Omental fat pad (tissue), 4 donors: ENCODE data around the gene NDC1. TPM values are rescaled to one million over a fixed set of nuclear protein-coding genes. Genes with fewer than 3 reads are reported as not detected.

ENCODE experiments used
- ATAC-seq: fragments of 150-250 bp; one replicate; pipeline ENCODE4 v1.9.1; 2016; ENCODE audit warnings: mild to moderate bottlenecking, moderate library complexity; ENCODE audit not compliant: low FRiP score
- DNase-seq: peaks from one replicate; pipeline ENCODE4 v3.0.0-alpha.2; 2019; ENCODE audit warnings: low spot score
- total RNA-seq, 4 donors: library from RNA; depleted of rRNA; stranded (reverse); fragments of >200 nt; gene quantifications; one replicate each; pipeline ENCODE4 v1.1.0, GENCODE V29; 2016
- TF ChIP-seq, protein P1 (sequence below), 3 donors: fragments of 450-650 bp; IDR thresholded peaks; one replicate each; pipeline ENCODE4 v1.5.1; 2016 to 2017; ENCODE audit warnings: antibody characterized with exemption in 3 of 3, mild to moderate bottlenecking in 3 of 3, moderate library complexity in 2 of 3

The NDC1 gene
- total RNA-seq, 4 donors from 2014 or later, result 9.2 to 16.3 (median 11.8) TPM

DNA sequence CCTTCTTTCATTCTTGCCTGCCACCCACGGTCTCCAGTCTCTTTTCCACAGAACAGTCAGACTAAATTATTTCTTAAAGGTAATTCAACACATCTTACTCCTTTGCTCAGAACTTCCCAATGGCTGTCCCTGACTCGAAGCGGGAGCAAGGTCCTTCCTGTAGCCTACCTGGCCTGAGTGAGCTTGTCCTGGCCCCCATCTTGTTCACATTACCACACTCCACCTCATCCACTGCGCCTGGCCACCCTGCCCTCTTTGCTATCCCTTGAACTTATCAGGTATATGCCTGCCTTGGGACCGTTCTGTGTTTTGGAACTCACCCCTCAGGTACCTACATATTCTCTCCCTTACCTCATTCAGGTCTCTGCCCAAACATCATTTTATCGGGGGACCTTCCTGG is 85.8 kb downstream of the NDC1 start:
- DNase-seq (no peak), ATAC-seq (no peak)
- TF ChIP-seq, protein P1, sequence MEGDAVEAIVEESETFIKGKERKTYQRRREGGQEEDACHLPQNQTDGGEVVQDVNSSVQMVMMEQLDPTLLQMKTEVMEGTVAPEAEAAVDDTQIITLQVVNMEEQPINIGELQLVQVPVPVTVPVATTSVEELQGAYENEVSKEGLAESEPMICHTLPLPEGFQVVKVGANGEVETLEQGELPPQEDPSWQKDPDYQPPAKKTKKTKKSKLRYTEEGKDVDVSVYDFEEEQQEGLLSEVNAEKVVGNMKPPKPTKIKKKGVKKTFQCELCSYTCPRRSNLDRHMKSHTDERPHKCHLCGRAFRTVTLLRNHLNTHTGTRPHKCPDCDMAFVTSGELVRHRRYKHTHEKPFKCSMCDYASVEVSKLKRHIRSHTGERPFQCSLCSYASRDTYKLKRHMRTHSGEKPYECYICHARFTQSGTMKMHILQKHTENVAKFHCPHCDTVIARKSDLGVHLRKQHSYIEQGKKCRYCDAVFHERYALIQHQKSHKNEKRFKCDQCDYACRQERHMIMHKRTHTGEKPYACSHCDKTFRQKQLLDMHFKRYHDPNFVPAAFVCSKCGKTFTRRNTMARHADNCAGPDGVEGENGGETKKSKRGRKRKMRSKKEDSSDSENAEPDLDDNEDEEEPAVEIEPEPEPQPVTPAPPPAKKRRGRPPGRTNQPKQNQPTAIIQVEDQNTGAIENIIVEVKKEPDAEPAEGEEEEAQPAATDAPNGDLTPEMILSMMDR (IDR thresholded peaks at IDR 0.05), result no peak

DNA sequence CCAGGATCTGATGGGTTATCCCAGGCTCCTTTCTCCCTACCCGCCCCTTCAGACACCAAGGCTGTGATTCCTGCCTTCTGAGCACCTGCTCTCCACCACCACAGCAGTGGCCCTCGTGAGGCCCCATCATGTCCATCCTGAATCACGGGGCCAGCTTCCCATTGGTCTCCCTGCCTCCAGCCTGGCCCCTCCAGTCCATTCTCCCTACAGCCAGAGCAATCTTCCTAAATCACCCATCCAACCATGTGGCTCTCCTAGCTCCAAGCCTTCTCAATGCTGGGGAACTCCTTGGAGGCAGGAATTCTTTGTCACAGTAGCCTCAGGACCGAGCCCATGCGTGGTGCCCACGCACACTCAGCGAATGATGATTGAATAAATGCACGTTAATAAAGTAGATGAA is 90.3 kb downstream of the NDC1 start:
- TF ChIP-seq, protein P1 (IDR thresholded peaks at IDR 0.05), result no peak
- DNase-seq (no peak), ATAC-seq (no peak)

DNA sequence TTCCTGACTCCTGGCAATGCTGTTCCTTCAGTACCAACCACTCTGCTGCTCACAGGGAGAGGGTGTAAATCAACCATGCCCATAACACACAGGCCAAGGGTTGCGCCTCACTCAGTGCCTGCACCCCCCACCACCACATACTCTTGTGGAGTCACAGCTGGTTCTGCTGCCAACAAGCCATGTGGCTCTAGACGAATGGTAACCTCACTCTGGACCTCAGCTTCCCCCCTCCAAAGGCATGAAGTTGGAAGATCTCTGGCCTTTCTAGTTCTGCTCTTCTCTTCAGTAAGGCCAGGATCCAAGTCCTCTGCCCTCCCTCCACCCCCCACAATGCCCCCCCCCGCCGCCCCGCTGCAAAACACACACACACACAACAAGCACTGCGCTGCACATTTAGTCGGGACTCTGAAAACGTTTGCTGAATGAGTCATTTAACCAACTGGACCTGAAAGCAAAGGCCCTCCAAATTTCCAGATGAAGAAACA is 97.4 kb downstream of the NDC1 start:
- ATAC-seq, result no peak
- TF ChIP-seq, protein P1 (IDR thresholded peaks at IDR 0.05), result no peak

DNA sequence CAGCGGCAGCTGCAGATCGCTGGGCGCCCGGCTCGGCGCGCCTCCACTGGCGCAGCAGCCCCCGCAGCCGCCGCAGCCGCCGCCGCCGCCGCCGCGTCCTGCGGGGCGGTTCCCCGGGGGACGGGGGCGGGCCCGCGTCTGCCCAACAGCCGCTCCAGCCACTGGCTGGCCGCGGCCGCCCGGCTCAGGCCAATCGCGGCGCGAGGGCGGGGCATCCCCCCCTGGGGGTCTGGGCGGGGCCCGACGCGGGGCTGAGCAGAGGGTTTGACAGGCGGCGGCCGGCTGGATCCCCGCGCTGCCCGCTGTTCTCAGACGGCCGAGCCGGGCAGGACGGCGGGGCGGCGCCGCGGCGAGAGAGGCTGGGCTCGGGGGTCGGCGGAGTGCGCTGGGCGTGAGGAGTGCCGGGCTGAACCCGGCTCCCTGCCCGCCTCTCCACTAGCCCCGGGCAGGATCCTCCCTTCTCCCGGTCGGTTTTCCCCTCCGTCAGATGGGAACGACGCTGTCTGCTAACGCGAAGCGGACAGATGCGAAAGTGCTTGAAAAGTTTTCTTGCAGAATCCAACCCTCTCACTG is 98.9 kb downstream of the NDC1 start, which contains the start of gene GLIS1:
Gene GLIS1 (minus strand): TSS at position 56 of the 573 bp plus-strand sequence. CDS start 1,100 bp downstream, outside the sequence.
- no peak for DNase-seq
- TF ChIP-seq, protein P1 (IDR thresholded peaks at IDR 0.05), result no peak
- peak; percentile 97 for ATAC-seq

More for the DNA sequence above, 97.4 kb downstream of the NDC1 start:
- no peak for DNase-seq

DNA sequence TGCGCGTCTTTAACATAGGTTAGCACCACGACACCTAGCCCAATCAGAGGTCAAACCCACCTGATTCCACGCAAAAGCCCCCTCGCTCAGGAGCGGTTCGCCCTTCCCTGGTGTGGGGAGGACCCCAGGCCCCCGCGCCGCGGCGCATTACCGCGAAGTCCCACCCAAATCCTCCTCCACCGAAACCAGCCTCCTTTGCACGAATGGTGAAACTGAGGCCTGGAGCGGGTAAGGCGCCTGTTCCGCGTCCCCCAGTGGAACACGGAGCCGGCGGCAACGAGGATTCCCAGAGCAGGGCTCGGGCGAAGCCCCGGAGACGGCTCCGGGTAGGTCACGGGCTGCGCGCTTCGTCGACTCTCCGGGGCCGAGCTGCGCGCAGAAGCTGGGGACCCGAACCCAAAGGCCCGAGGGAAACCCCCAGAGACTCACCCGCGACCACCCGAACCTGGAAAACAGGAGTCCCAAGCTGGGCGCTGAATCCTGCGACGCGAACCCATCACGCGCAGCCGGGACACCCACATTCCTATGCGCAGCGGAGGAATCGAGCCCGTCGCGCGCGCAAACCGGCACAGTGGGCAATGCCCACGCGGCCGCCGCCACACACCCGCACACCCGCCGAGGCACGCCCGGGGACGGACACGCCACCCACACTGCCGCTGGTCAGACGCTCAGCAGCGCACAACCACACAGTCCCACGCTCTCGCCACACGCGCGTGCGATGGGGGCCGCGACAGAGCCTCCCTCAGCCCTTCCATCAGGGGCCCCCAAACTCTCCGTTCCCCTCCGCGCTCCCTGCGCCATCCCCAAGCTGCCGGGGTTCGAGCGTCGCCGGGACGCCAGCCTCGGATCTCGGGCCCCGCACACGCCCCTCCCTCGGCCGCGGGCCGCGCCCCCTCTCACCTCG is 99.6 kb downstream of the NDC1 start:
- no peak for DNase-seq
- TF ChIP-seq, protein P1 (IDR thresholded peaks at IDR 0.05), result no peak
- no peak for ATAC-seq

DNA sequence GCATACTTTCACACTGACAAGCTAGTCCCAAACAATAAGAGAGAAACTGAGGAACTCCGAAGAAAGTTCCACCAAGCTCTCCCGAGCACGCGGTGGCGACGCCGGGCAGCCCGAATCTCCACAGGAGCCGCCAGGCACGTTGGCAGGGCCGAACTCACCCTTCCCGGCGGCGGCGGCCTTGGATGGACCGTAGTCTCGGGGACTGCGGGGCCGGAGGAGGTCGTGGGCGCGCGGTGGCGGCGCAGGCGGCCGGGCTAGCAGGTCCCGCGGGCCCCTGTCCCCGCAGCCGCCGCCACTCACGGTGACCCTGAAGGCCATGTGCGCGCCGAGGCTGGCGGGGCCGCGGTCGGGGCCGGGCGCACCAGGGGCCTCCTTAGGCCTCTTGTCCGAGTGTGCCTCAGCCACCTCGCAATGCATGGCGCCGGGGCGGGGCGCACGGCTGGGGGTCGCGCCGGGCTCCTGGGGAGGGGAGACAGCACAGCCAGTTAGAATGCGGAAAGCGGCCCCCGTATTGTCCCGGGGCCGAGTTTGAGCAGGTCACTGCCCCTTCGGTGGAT is 100.4 kb downstream of the NDC1 start:
- no peak for DNase-seq
- ATAC-seq, result no peak
- TF ChIP-seq, protein P1 (IDR thresholded peaks at IDR 0.05), result no peak
